Peyer's patch (tissue), 4 donors: ENCODE results near the gene NTSR2.

ENCODE experiments used
- POLR2A ChIP-seq, 2 donors: fragments of 450-650 bp; IDR thresholded peaks; one replicate each; pipeline ENCODE4 v1.5.1; 2017; ENCODE audit warnings: antibody characterized with exemption in 2 of 2, mild to moderate bottlenecking in 2 of 2, moderate library complexity in 2 of 2
- TF ChIP-seq, protein P1 (sequence below), 6 experiments: fragments of 450-650 bp in 4 of 6; fragments of 200-600 bp in 2 of 6; sonication (generic) in 1 of 6; IDR thresholded peaks; one replicate each; pipeline ENCODE4 v1.5.1; 2017 to 2019; ENCODE audit warnings: antibody characterized with exemption in 6 of 6, mild to moderate bottlenecking in 3 of 6, moderate library complexity in 1 of 6

DNA sequence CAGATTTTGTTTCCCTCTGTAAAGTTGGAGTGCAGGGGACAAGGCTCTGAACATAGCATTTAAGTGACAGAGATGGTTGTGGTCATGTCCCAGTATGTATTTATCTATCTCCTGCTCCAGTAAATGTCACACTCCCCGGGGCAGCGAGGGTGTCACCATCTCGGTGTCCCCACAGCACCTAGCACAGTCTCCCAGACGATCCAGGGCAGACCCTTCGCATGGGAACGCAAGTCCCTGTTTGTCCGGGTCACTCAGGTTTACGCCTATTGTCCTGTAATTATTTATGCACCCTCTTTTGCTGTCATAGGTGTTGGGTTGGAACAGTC, 12.6 kb upstream of the NTSR2 start:
- TF ChIP-seq, protein P1, sequence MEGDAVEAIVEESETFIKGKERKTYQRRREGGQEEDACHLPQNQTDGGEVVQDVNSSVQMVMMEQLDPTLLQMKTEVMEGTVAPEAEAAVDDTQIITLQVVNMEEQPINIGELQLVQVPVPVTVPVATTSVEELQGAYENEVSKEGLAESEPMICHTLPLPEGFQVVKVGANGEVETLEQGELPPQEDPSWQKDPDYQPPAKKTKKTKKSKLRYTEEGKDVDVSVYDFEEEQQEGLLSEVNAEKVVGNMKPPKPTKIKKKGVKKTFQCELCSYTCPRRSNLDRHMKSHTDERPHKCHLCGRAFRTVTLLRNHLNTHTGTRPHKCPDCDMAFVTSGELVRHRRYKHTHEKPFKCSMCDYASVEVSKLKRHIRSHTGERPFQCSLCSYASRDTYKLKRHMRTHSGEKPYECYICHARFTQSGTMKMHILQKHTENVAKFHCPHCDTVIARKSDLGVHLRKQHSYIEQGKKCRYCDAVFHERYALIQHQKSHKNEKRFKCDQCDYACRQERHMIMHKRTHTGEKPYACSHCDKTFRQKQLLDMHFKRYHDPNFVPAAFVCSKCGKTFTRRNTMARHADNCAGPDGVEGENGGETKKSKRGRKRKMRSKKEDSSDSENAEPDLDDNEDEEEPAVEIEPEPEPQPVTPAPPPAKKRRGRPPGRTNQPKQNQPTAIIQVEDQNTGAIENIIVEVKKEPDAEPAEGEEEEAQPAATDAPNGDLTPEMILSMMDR (IDR thresholded peaks at IDR 0.05) = no peak
- TF ChIP-seq POLR2A (IDR thresholded peaks at IDR 0.05) = no peak
